Activated CD8-positive, alpha-beta memory T cell treated with anti-CD3 and anti-CD28 coated beads, Interleukin-2, amount 50 U/mL, for 1 hour (primary cell): ENCODE measurements around the gene GALNT14.

Source experiments
- DNase-seq: peaks from one replicate; pipeline ENCODE4 v3.0.0-alpha.2; 2020; ENCODE audit errors: extremely low read depth

The GALNT14 gene

GRCh38 chr2:30978854-30979253 lies 159.4 kb downstream of the GALNT14 start:
- DNase-seq: no peak

- DNase-seq: no peak
These were observed 160.2 kb downstream of the GALNT14 start for GRCh38 chr2:30978044-30978443.

- DNase-seq: no peak
These were observed 163.1 kb downstream of the GALNT14 start for GRCh38 chr2:30975156-30975555.

GRCh38 chr2:30974554-30974953 lies 163.7 kb downstream of the GALNT14 start:
- no peak for DNase-seq

- no peak for DNase-seq
These were observed 164.1 kb downstream of the GALNT14 start for GRCh38 chr2:30974092-30974491.

GRCh38 chr2:30971231-30972025 lies 166.8 kb downstream of the GALNT14 start:
- DNase-seq: no peak

GRCh38 chr2:30968660-30969397 lies 169.4 kb downstream of the GALNT14 start:
- no peak for DNase-seq

- no peak for DNase-seq
These were observed 171.5 kb downstream of the GALNT14 start for GRCh38 chr2:30966786-30967185.

GRCh38 chr2:30965022-30965531 lies 173.2 kb downstream of the GALNT14 start:
- DNase-seq: no peak

- no peak for DNase-seq
These were observed 173.8 kb downstream of the GALNT14 start for GRCh38 chr2:30964334-30965005.

- DNase-seq: no peak
These were observed 175.1 kb downstream of the GALNT14 start for GRCh38 chr2:30963184-30963583.

GRCh38 chr2:30960213-30960612 lies 178.0 kb downstream of the GALNT14 start:
- DNase-seq: no peak

GRCh38 chr2:30959653-30960052 lies 178.6 kb downstream of the GALNT14 start:
- no peak for DNase-seq

GRCh38 chr2:30958918-30959265 lies 179.3 kb downstream of the GALNT14 start:
- no peak for DNase-seq

- no peak for DNase-seq
These were observed 179.9 kb downstream of the GALNT14 start for GRCh38 chr2:30958193-30958917.

GRCh38 chr2:30957591-30957990 lies 180.6 kb downstream of the GALNT14 start:
- no peak for DNase-seq

- DNase-seq: no peak
These were observed 181.2 kb downstream of the GALNT14 start for GRCh38 chr2:30956995-30957394.

GRCh38 chr2:30955516-30956132 lies 182.6 kb downstream of the GALNT14 start:
- DNase-seq: no peak

GRCh38 chr2:30950339-30950738 lies 187.9 kb downstream of the GALNT14 start:
- no peak for DNase-seq

- no peak for DNase-seq
These were observed 188.8 kb downstream of the GALNT14 start for GRCh38 chr2:30949435-30949834.

- DNase-seq: no peak
These were observed 189.4 kb downstream of the GALNT14 start for GRCh38 chr2:30948857-30949256.
